HUES64 (cell line): ENCODE data around the gene DNAH17. TPM values are rescaled to one million over a fixed set of nuclear protein-coding genes. Genes with fewer than 3 reads are reported as not detected.

Experiments used
- H3K27ac ChIP-seq: 2 replicates; pipeline ENCODE4 v1.7.0; 2013; ENCODE audit warnings: low read depth, low read length, inconsistent platforms
- H3K27me3 ChIP-seq: 2 replicates; pipeline ENCODE4 v1.6.1; 2013; ENCODE audit warnings: mild to moderate bottlenecking, low read length; ENCODE audit not compliant: insufficient read depth
- H3K36me3 ChIP-seq: 2 replicates; pipeline ENCODE4 v1.6.1; 2013; ENCODE audit warnings: mild to moderate bottlenecking, low read length; ENCODE audit not compliant: insufficient read depth
- H3K4me1 ChIP-seq: 2 replicates; pipeline ENCODE4 v1.6.1; 2013; ENCODE audit warnings: mild to moderate bottlenecking, low read length, moderate library complexity; ENCODE audit not compliant: insufficient read depth
- H3K4me3 ChIP-seq: 2 replicates; pipeline ENCODE4 v1.5.1; 2013; ENCODE audit warnings: mild to moderate bottlenecking, low read length, moderate library complexity
- H3K9ac ChIP-seq: 2 replicates; pipeline ENCODE4 v1.6.1; 2013; ENCODE audit warnings: mild to moderate bottlenecking, low read depth, low read length
- H3K9me3 ChIP-seq: 2 replicates; pipeline ENCODE4 v1.6.1; 2013; ENCODE audit warnings: low read depth, low read length; ENCODE audit not compliant: insufficient read depth
- WGBS: fragments of 150-250, 120-280 bp; methylation state at CpG from one replicate; pipeline ENCODE4 v1.1.7; 2013; ENCODE audit warnings: missing lambda C conversion rate; 5-methylcytosine and 5-hydroxymethylcytosine counted together
- polyA plus RNA-seq, 2 experiments: library from polyadenylated mRNA; stranded (reverse); fragments of 50-300 nt; gene quantifications; one replicate each; pipeline ENCODE4 v1.2.3, GENCODE V29; 2013

Gene DNAH17
- polyA plus RNA-seq (2013, experiment 1 of 2), result 0.15 TPM
- polyA plus RNA-seq (2013, experiment 2 of 2), result 0.13 TPM

GRCh38 chr17:78577296-78577695, at the start of gene DNAH17:
DNAH17 (minus strand) TSS chr17:78577396; CDS start chr17:78575057, 2,339 bp downstream.
- Histone ChIP-seq H3K4me3 (no peak within 1 kb of the TSS), H3K9ac (no peak within 1 kb of the TSS), H3K36me3 (no peaks in the 10 kb centered on the region), H3K9me3 (no peaks in the 10 kb centered on the region), H3K27me3 (no peaks in the 10 kb centered on the region), H3K27ac (no peak within 1 kb of the TSS), H3K4me1 (no peaks in the 10 kb centered on the region; the same call in 1 of the 2 replicates)
- WGBS, result 88% methylated on average over 9 of the region's 9 CpGs

GRCh38 chr17:78624324-78625151, 47.3 kb upstream of the DNAH17 start:
- Histone ChIP-seq H3K36me3 (no peaks in the 10 kb centered on the region), H3K9ac (no peak overlapping the region), H3K4me3 (no peak overlapping the region), H3K4me1 (no peaks in the 10 kb centered on the region), H3K27me3 (no peaks in the 10 kb centered on the region), H3K9me3 (peaks cover 3% of the 10 kb centered on the region; the same call in 1 of the 2 replicates), H3K27ac (no peak overlapping the region)
- 90% methylated on average over 12 of the region's 14 CpGs for WGBS

GRCh38 chr17:78623541-78623940, 46.3 kb upstream of the DNAH17 start:
- H3K27me3 ChIP-seq, result no peaks in the 10 kb centered on the region
- 85% methylated on average over 12 of the region's 12 CpGs for WGBS
- H3K36me3 ChIP-seq, result no peaks in the 10 kb centered on the region
- H3K27ac ChIP-seq, result no peak overlapping the region
- H3K4me3 ChIP-seq, result no peak overlapping the region
- peaks cover 3% of the 10 kb centered on the region; the same call in 1 of the 2 replicates for H3K9me3 ChIP-seq
- H3K9ac ChIP-seq, result no peak overlapping the region
- no peaks in the 10 kb centered on the region for H3K4me1 ChIP-seq

GRCh38 chr17:78622491-78623265, 45.5 kb upstream of the DNAH17 start:
- no peak overlapping the region for H3K27ac ChIP-seq
- no peaks in the 10 kb centered on the region for H3K27me3 ChIP-seq
- no peak overlapping the region for H3K4me3 ChIP-seq
- no peaks in the 10 kb centered on the region for H3K4me1 ChIP-seq
- no peak overlapping the region for H3K9ac ChIP-seq
- H3K36me3 ChIP-seq, result no peaks in the 10 kb centered on the region
- H3K9me3 ChIP-seq, result peaks cover 3% of the 10 kb centered on the region; the same call in 1 of the 2 replicates
- 92% methylated on average over 26 of the region's 26 CpGs for WGBS

- 88% methylated on average over 26 of the region's 26 CpGs for WGBS
- Histone ChIP-seq H3K4me3 (no peak overlapping the region), H3K36me3 (no peaks in the 10 kb centered on the region), H3K9ac (no peak overlapping the region), H3K9me3 (peaks cover 3% of the 10 kb centered on the region; the same call in 1 of the 2 replicates), H3K4me1 (no peaks in the 10 kb centered on the region), H3K27ac (no peak overlapping the region), H3K27me3 (no peaks in the 10 kb centered on the region)
Observed at GRCh38 chr17:78621720-78622490, 44.7 kb upstream of the DNAH17 start.

- H3K27ac ChIP-seq, result no peak overlapping the region
- no peaks in the 10 kb centered on the region for H3K36me3 ChIP-seq
- H3K9ac ChIP-seq, result no peak overlapping the region
- H3K9me3 ChIP-seq, result peaks cover 3% of the 10 kb centered on the region; the same call in 1 of the 2 replicates
- H3K27me3 ChIP-seq, result no peaks in the 10 kb centered on the region
- H3K4me3 ChIP-seq, result no peak overlapping the region
- no peaks in the 10 kb centered on the region for H3K4me1 ChIP-seq
- WGBS, result 78% methylated on average over 5 of the region's 5 CpGs
Observed at GRCh38 chr17:78620099-78620498, 42.9 kb upstream of the DNAH17 start.

- Histone ChIP-seq H3K9ac (no peak overlapping the region), H3K27ac (no peak overlapping the region), H3K36me3 (no peaks in the 10 kb centered on the region), H3K9me3 (peaks cover 3% of the 10 kb centered on the region; the same call in 1 of the 2 replicates), H3K4me1 (no peaks in the 10 kb centered on the region), H3K27me3 (no peaks in the 10 kb centered on the region), H3K4me3 (no peak overlapping the region)
- 92% methylated on average over 5 of the region's 5 CpGs for WGBS
Observed at GRCh38 chr17:78619334-78619733, 42.1 kb upstream of the DNAH17 start.

GRCh38 chr17:78618264-78619066, 41.3 kb upstream of the DNAH17 start:
- no peaks in the 10 kb centered on the region for H3K27me3 ChIP-seq
- H3K36me3 ChIP-seq, result no peaks in the 10 kb centered on the region
- no peak overlapping the region for H3K27ac ChIP-seq
- WGBS, result 89% methylated on average over 20 of the region's 20 CpGs
- H3K9me3 ChIP-seq, result peaks cover 3% of the 10 kb centered on the region; the same call in 1 of the 2 replicates
- H3K4me3 ChIP-seq, result no peak overlapping the region
- no peaks in the 10 kb centered on the region for H3K4me1 ChIP-seq
- no peak overlapping the region for H3K9ac ChIP-seq

GRCh38 chr17:78617511-78618061, 40.4 kb upstream of the DNAH17 start:
- Histone ChIP-seq H3K9me3 (peaks cover 3% of the 10 kb centered on the region; the same call in 1 of the 2 replicates), H3K27ac (no peak overlapping the region), H3K27me3 (no peaks in the 10 kb centered on the region), H3K36me3 (no peaks in the 10 kb centered on the region), H3K4me3 (no peak overlapping the region), H3K9ac (no peak overlapping the region), H3K4me1 (no peaks in the 10 kb centered on the region)
- WGBS, result 97% methylated on average over 8 of the region's 8 CpGs

- no peaks in the 10 kb centered on the region for H3K4me1 ChIP-seq
- H3K9ac ChIP-seq, result no peak overlapping the region
- no peaks in the 10 kb centered on the region for H3K36me3 ChIP-seq
- peaks cover 3% of the 10 kb centered on the region; the same call in 1 of the 2 replicates for H3K9me3 ChIP-seq
- peaks cover 4% of the 10 kb centered on the region; the same call in 1 of the 2 replicates for H3K27me3 ChIP-seq
- WGBS, result 87% methylated on average over 13 of the region's 13 CpGs
- no peak overlapping the region for H3K4me3 ChIP-seq
- H3K27ac ChIP-seq, result no peak overlapping the region
Observed at GRCh38 chr17:78616946-78617345, 39.8 kb upstream of the DNAH17 start.
